ENCODE data around the gene HCFC1.
A peak's percentile ranks its signal among the peaks of the same experiment; 100 is the strongest.

HCFC1 gene

DNA sequence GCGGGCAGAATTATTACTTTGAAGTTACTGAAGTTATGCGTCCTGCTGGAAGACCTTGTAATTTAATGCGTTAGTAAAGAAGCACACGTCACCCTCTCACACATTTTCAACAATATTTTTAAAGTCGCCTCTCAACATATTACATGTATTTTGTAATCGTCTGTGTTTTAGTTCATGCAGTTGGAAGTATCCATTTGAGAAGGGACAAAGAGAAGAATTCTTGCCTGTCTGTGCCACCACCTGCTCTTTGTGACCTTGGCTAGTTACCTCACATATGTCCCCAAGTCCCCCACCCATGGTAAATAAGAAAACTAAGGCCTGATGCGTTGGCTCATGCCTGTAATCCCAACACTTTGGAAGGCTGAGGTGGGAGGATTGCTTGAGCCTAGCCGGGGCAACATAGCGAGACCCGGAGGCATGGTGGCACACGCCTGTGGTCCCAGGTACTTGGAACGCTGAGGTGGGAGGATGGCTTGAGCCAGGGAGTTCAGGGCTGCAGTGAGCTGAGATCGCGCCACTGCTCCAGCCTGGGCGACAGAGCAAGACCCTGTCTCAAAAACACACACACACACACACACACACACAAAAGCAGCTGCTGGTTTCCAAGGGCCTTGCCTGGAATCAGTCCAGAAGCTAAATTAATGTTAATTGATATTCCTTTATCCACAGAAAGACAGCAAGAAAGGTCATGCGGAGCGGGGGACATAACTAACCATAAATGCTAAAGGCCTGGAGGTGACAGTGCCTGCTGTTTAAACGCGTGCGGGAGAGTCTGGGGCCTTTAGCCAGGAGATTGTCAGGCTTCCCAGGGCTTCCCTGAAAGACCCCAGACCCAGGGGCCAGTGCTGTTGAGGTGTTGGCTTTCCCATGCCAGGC lies 1.7 kb upstream of the HCFC1 start:
- no peak for ATAC-seq

DNA sequence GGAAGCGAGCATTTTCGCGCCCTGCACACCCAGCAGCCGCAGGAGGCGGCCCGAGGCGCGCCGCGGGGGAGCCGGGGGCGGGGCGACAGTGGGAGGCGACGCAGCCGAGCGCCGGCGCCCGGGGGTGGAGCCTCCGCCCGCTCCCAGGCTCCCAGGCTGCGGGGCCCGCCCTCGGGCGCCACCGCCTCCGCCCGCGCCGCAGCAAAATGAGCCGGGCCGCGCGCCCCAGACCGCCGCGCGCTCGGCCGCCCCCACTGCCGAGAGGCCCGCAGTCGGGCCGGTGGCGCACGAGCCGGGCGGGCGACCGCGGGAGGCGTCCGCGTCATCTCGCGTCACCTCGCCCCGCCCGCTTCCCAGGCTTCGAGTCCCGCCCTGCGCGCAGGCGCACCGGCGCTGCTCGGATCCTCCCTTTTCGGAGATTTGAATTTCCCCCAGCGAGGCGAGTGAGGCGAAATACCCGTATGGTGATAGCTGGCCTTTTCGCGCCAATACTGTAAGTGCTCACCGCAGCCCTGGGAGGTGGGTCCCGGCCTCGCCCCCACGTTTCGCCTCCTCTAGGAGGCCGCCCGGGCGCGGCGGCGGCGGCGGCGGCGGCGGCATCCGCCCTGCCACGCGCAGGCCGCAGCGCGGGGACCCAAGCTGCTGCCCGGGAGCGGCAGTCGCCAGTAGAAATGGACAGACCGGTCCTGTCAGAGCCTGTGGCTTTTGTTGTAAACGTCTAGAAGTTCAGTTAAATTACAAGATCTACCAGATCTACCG lies 929 bp upstream of the HCFC1 start, which contains the start of gene TMEM187:
Gene TMEM187 (plus strand): TSS at position 387 of the 759 bp plus-strand sequence. CDS start 9,309 bp downstream, outside the sequence.
- ATAC-seq = peak; percentile 53 to 59

DNA sequence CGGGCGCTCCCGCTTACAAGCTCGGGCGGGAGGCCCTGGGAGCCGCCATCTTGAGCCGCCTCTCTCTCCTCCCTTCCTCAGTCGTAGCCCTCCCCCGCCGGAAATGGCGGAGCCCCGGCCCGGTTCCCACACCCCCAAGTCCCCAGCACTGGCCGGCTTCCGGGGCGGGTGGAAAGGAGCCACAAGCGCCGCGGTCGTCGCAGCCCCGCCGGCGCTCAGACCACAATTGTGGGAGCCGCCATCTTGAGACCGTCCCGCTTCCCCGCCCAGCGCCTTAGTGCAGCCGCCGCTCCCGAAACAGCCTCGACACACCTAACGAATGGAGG lies 531 bp downstream of the HCFC1 start:
- ATAC-seq = peak; percentile 49 to 51

DNA sequence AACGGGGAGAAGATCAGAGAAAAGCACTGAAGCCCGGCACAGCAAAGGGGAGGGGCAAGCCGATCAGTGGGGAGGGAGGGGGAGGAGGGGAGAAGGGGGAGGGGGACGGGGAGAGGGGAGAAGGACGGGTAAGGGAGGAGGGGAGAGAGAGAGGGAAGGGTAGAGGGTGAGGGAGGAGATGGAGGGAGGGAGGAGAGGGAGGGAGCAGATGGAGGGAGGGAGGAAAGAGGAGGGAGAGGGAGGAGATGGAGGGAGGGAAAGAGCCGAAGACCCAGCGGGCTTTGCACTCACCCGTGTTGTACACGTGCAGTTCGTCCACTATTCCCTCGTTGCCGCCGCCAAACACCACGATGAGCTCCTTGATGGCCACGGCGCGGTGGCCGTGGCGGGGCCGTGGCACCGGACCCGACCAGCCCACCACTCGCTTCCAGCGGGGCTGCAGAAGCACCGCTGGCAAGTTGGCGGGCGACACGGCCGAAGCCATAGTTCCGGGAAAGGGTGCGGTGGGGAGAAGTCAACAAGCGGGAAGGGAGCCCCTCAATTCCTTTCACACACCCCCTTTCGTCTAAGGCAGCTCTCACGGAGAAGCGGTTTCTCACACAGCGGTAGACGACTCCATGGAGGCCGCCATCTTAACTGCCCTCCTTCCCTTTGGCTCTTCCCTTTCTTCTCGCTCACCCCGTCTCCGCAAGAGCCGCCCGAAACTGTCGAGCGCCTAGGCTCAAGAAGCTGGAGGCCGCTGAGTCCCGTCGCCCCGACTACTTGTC lies 1.1 kb downstream of the HCFC1 start:
- ATAC-seq = no peak

DNA sequence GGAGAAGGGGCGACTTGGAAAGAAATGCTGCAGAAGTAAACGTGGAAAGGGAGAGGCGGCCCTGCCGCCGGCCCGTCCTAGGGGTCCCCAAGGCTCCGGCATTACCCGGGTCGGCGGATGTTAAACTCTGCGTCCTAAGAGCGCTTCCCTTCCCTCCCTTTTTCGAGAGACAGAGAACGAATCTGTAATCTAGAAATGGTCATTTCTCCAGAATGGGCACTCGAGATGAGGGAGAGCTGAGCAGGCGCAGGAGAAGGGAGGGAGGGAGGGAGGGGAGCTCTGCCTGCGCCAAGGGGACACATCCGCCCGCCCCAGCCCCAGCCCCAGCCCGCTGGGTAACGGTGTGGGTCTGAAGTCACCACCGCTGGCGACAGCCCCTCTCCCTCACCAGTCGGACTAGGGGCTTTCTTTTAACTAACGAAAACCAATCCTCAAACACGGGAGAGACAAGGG lies 1.7 kb downstream of the HCFC1 start:
- no peak for ATAC-seq

DNA sequence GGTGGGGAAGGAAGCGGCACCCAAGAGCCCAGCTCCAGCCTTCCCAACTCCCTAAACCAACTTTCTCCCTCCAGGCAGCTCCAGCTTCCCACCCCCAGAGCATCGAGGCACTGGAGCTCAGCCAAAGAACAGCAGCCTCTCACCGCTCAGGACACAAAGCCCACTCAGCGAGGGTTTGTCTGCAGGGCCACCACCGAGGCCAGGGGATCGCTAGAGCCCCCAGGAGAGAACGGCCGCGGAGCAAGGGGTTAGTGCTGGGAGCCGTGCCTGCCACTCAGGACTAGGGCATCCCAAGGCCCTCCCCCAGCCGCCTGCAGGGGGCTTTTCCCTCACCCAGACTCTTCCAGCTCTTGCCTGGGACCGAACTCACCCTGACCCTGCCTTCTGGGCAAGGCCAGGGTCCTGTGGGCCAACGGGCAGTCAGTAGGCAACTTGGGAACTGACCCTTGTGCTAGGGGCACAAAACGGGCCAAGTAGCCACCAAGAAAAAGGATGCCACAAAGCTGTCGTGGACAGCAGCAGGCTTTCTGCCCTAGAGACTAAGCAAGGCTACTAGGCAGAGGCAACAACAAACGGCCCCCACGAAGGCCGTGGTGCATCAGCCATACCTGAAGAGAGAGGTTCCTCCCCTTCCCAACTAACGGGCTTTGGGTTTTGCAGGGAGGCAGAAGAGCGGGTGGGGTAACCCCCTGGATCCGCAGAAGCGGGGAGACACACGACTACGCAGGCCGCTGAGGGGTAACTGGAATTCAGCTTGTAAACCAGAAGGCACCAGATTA lies 2.3 kb downstream of the HCFC1 start:
- no peak for ATAC-seq

DNA sequence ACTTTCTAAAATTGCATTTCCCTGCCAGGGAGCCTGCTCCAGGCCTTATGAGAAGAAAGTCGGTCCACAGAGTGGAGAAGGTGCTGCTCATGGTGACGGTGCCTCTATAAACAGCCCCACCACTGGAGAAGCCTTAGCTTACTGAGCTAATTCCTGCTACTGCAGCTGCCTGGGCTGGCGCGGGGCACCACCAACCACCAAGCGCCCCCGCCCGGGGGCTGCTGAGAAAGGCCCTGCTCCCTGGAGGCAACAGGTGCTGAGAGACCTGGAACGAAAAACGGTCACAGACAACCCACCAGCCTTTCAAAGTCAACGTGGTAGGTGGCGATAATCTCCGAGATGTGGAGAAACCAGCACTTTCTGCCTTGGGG lies 2.9 kb downstream of the HCFC1 start:
- ATAC-seq = no peak

DNA sequence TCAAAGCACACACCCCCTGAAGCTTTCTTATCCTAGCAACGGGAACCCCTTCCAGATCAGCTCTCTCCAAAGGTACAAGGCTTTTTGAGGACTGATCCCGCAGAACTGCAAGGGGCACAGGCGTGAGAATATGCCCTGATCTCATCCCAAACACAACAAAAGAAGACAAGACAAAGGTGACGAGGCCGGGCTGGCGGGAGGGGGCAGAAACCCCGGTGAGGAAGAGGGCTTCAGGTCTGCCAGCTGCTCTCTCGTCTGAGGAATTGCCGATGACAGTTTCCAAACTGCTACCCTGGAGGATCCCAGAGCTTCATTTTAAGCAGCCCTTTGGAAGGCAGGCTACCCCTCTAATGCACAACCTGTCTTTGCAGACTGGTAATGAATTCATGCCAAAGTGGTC lies 3.4 kb downstream of the HCFC1 start:
- ATAC-seq = no peak

DNA sequence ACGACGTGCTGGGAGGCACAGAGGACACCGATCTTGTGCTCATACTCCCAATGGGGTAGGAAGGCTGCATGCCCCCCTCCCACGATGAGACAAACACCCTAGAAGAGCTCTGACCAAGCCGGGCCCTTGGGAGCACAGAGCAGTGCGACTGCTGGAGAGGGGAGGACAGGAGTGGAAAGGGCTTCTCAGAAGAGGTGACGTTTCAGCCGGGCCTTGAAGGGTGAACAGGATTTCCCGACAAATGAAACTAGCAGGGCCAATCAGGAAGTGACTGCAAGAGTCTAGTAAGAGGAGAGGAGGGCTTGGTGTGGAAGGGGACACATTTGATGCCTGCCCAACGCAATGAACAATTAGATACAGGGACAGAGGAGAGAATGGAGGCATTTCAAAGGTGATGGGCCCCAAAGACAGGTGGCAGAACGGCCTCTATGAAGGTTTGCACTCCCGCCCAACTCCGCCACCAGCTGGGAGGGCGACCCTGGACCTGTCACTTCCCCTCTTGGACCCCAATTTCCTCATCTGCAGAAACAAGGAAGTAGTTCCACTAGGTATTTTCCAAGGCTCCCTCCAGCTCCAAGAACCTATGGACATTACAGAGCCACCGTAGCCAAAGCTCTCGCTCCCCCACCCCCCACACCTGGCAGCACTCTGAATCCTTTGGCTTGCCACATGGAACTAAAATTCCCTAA lies 3.9 kb downstream of the HCFC1 start:
- no peak for ATAC-seq

DNA sequence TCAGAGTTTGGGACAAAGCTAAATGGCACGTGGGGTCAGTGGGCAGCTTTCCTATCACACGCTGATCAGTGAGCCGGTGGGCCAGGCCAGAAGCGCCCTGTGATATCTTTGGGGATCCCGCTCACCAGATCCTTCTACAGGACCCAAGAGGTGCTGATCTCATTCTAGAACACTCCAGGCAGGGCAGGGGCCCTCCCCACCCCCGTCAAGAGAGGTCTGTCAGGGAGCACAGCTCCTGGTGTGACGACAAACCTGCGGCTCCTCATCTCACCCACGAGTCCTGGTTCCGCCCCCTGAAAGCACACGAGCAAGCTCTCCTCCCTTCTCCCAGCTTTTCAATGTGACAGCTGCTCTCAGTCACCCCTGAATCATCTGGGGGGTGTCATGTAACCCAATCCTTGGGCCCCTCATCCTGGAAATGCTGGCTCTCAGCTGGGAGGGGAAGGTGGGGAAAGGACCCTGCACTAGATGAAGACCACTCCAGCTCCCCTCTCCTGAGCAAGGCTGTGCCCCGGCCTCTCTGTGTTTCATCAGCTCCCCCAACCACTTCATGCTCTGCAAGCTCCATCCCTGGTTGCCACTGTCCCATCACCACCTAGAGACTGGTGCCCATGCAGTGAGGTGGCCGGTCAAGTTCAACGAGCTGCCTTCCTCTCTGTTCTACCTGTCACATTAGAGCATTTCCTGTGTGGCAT lies 4.6 kb downstream of the HCFC1 start:
- ATAC-seq = no peak

DNA sequence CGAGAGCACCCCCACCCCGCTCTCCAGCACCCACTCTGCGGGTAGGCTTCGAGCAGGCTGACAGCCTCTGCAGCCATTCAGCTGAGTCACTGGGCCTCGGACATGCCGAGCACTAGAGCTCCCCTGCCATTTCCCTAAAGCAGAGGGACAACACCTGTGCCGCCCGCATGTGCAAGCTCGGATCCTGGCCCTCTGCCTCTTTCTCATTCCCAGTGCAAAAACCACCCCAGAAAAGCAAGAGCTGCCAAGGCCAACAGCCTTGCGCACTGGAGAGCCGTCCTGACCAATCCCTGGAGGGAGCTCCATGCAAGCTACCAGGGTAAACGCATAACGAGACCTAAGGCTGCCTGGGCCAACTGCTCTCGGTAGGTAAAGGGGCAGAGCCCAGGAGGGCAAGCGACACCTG lies 5.3 kb downstream of the HCFC1 start:
- no peak for ATAC-seq

DNA sequence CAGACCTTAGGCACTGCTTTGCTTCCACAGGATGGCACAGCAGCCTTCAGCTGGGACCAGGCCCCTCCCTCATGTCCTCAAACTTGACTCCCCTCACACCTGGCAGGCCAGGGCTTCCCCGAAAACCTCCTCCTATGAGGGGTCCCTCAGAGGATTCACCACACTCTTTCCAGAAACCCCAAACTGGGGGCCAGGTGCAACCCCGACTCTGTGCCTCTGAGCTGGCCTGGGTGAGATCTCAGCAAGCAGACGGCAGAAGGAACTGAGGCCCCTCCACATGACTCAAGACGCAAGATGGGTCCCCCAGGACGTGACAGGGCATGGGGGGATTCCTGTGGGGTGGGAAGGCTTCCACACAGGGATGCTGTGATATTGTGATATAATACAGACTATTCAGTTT lies 6.2 kb downstream of the HCFC1 start:
- no peak for ATAC-seq

DNA sequence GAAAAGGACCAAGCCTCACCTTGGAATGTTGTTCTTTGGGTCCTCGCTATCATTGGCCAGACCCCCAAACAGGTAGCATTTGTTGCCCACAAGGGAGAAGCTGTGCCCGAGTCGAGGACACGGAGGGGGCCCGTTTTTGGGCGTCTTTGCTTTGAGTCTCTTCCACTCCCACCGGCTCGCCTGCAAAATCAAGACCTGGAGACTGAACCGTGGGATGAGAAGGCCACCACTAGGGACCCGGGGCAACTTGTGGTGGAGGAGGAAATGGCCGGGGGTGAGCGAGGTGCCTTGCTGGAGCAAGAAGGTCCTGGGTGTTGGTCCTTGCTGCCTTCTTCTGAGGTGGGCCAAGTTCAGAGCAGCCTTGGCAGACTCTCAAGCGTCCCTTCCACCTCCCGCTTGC lies 7.5 kb downstream of the HCFC1 start:
- ATAC-seq = no peak

DNA sequence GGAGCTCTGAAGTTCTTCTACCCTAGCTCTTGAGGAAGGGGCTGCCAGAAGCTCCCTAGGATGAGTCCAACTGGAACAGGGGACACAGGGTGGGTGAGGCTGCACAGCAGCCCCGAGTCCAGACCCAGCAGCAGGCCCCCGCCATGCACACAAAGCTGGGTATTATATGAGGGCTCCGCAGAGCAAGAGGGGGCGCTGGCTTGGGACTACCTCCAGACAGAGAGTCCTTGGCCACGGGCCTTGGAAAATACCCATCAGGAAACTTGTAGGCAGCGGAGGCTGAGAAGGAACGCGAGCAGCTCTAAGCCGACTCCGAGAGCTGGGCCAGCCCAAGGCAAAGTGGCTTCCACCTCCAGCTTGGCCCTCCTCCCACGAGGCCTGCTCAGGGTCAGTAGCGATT lies 8.1 kb downstream of the HCFC1 start:
- no peak for ATAC-seq

DNA sequence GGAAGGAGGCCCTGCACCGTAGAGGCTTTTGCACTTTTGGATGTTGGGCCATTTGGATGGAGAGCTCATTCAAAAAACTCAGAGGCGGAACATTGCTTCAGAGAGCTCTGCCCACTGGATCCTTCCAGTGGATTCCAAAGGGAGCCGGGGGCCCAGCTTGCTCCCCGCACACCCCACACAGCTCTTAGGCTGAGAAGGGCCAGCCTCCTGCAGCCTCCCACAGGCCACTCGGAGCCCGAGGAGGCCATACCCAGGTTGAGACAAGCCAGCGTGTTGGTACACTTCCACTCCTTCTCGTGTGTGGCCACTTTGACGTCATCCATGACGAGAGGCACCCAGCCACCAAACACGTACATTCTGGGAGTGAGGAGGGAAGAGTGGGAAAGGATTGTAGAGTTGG lies 10.3 kb downstream of the HCFC1 start:
- no peak for ATAC-seq

DNA sequence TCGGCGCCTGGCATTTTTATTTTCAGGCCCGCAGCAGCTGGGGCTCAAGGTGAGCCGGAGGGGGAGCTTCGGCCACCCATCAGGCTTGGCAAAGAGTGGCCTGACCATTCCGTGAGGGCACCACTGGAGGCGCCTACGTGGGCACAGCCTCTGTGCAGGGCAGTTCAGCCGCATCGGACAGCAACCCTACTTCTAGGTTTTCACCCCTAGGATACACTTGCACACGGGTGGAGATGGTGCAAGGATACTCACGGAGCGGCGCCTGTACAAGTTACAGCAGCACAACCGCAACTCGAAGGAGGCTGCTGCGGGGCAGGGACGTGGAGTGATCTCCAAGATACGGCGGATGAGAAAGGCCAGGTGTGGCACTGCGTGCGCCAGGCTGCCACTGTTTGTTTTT lies 10.8 kb downstream of the HCFC1 start:
- no peak for ATAC-seq

DNA sequence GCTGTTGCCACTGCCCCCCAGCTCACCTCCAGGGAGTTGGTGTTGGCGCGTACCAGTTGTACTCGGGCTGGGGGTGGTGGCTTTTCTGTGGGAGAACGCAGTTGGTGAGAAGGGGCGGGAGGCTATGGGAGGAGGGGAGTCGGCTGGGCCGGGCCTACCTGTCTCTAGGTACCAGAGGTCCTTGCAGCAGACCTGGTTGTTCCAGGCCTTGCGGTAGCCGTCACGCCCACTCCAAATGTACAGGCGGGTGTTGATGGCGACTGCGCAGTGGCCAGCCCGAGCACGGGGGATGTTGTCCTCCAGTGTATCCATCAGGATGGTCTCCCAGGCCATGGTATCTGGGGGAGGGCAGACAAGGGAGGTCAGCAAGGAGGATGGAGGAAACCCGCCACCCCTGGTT lies 11.5 kb downstream of the HCFC1 start:
- ATAC-seq = no peak

DNA sequence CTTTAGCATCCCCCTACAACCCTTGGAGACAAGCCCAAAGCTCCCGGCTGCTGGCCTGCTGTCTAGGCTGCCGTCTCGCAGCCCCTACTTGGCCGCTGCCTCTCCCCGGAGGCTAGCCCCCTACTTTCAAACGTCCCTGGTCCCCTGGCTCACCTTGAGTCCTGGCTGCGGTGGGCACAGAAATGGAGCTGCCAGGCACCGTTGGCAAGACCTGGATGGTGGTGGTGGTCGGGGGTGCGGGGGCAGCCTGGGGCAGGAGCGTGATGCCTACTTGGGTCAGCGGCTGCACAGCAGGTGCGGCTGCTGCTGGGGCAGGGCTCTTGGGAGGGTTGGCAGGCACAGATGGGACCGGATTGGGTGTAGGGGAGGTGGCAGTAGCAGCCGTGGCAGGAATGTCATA lies 12.0 kb downstream of the HCFC1 start:
- no peak for ATAC-seq

DNA sequence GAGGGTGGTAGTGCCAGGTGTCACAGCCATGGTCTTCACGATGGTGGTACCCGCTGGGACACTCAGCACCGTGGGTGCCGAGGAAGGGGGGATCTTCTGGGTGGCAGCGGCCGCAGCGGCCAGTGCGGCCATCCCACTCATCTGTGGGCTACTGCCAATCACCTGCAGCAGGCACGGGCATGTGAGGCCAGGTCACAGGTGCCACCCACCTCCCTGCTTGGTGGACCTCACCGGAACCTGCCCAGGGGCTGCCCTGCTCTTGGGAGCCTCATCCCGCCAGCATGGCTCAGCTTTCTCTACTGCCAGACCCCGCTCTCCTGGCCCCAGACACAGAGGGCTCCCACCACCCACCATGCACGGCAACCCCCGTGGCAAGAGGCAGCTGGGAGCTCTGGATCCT lies 13.0 kb downstream of the HCFC1 start:
- no peak for ATAC-seq

DNA sequence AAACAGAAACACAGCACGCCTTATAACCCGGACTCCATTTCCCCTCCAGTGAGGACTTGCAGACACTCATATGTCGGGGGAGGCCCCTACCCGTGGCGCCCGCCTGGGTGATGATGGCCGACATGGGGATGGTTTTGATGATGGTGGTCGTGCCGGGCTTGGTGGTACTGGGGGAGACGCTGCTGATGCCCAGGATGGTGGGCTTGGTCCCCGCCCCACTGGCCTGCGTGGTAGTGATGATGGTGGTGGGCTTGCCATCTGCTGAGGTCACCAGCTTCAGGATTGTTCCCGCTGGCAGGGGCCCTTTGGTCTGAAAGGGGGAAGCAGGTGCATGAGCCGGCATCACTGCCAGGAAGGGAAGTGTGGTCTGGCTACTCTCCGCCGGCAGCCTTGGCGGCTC lies 14.4 kb downstream of the HCFC1 start:
- ATAC-seq = no peak

Data from activated CD4-positive, CD25-positive, alpha-beta regulatory T cell treated with anti-CD3 and anti-CD28 coated beads, Interleukin-2, amount 50 U/mL, for 24 hours (primary cell).